ENCODE data around the gene FAR1. TPM values are rescaled to one million over a fixed set of nuclear protein-coding genes. Genes with fewer than 3 reads are reported as not detected.
"Not testable (repeated sequence)": the region's sequence is repeated elsewhere in the genome, so short reads cannot be mapped to it uniquely, and the experiment has no call there.

Gene FAR1, protein sequence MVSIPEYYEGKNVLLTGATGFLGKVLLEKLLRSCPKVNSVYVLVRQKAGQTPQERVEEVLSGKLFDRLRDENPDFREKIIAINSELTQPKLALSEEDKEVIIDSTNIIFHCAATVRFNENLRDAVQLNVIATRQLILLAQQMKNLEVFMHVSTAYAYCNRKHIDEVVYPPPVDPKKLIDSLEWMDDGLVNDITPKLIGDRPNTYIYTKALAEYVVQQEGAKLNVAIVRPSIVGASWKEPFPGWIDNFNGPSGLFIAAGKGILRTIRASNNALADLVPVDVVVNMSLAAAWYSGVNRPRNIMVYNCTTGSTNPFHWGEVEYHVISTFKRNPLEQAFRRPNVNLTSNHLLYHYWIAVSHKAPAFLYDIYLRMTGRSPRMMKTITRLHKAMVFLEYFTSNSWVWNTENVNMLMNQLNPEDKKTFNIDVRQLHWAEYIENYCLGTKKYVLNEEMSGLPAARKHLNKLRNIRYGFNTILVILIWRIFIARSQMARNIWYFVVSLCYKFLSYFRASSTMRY
- total RNA-seq: 58.0 and 63.9 TPM in 2 replicates
- long read RNA-seq, full-length matches to known transcripts: 49 of 81 reads
- long read RNA-seq, partial matches to known transcripts: 23 of 81 reads
- long read RNA-seq, other reads (novel, unspliced or antisense): 9 of 81 reads

DNA sequence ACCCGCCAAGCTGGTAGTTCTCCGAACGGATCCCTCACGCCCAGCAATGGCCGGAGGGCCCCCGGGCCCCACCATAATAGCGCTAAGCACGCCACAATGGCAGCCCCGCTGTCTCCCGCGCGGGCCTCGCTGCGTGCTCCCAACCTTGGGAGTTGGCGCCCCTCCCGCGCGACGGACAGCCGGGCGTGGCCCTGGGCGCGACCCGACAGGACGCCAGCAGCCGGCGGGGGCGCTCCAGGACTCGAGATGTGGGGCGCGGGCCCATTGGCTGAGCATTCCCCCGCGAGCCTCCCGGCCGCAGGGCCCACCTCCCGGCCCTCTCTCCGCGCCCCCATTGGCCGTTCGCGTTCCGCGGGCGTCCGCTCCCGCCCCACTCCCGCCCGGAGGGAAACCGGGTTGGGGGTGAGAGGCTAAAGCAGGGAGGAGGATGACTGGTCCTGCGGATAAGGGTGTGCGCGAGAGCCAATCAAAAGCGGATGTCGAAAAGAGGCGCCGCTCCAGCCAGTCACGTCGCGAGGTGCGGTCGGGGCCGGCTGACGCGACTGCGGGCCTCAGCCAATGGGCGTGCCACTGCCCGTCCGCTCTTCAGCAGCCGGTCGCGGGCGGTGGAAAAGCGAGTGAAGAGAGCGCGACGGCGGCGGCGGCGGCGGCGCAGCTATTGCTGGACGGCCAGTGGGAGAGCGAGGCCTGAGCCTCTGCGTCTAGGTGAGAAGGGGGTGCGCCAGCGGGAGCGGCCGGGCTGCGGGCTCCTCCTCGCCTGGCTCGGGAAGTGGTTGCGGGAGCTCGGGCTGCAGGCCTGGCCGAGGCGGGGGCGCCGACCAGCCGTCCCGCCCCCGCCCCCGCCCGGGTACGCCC, at the start of gene FAR1:
Gene FAR1 (plus strand): TSS at position 567 of the 855 bp plus-strand sequence. CDS start 26,098 bp downstream, outside the sequence.
- H3K4me1 Mint-ChIP-seq (ENCODE audit: low read depth): peaks cover 33% of the 10 kb centered on the region
- H3K27me3 Mint-ChIP-seq: peaks cover 22% of the 10 kb centered on the region
- TF ChIP-seq, protein P1, sequence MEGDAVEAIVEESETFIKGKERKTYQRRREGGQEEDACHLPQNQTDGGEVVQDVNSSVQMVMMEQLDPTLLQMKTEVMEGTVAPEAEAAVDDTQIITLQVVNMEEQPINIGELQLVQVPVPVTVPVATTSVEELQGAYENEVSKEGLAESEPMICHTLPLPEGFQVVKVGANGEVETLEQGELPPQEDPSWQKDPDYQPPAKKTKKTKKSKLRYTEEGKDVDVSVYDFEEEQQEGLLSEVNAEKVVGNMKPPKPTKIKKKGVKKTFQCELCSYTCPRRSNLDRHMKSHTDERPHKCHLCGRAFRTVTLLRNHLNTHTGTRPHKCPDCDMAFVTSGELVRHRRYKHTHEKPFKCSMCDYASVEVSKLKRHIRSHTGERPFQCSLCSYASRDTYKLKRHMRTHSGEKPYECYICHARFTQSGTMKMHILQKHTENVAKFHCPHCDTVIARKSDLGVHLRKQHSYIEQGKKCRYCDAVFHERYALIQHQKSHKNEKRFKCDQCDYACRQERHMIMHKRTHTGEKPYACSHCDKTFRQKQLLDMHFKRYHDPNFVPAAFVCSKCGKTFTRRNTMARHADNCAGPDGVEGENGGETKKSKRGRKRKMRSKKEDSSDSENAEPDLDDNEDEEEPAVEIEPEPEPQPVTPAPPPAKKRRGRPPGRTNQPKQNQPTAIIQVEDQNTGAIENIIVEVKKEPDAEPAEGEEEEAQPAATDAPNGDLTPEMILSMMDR (IDR thresholded peaks at IDR 0.05; ENCODE audit: unreplicated experiment): peak; percentile 66
- peaks cover 7% of the 10 kb centered on the region for H3K36me3 Mint-ChIP-seq (ENCODE audit: insufficient read depth)
- H3K4me3 Mint-ChIP-seq (ENCODE audit: low read depth): peak within 1 kb of the TSS; percentile 95
- peak within 1 kb of the TSS; percentile 97 for H3K27ac Mint-ChIP-seq
- no peaks in the 10 kb centered on the region for H3K9me3 Mint-ChIP-seq (ENCODE audit: low read depth)
- peak; percentile 97 for DNase-seq (ENCODE audit: low spot score, unreplicated experiment)

DNA sequence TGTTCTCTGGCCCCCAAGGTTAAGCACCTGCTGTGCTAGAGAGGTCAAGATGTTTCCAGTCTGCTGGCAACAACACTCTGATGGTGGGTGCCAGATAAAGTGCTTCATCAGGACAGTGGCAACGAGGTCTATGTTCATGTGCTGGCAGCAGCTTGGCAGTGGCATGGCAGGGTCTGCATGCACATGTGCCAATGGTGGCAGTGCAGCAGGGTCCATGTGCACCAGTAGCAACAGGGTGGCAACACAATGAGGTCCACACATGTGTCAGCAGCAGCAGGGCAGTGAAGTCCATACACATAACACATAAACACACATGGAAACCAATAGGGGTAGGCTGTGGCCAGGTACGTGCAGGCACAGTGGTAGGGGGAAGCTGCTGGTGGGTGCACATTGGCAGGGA, 48.4 kb upstream of the FAR1 start:
- H3K4me1 Mint-ChIP-seq (ENCODE audit: low read depth): no peaks in the 10 kb centered on the region
- H3K27ac Mint-ChIP-seq: no peak overlapping the region
- DNase-seq (ENCODE audit: low spot score, unreplicated experiment): no peak
- H3K27me3 Mint-ChIP-seq: no peaks in the 10 kb centered on the region
- TF ChIP-seq, protein P1 (IDR thresholded peaks at IDR 0.05; ENCODE audit: unreplicated experiment): no peak
- H3K9me3 Mint-ChIP-seq (ENCODE audit: low read depth): peaks cover 35% of the 10 kb centered on the region
- H3K4me3 Mint-ChIP-seq (ENCODE audit: low read depth): no peak overlapping the region
- peaks cover 3% of the 10 kb centered on the region for H3K36me3 Mint-ChIP-seq (ENCODE audit: insufficient read depth)

DNA sequence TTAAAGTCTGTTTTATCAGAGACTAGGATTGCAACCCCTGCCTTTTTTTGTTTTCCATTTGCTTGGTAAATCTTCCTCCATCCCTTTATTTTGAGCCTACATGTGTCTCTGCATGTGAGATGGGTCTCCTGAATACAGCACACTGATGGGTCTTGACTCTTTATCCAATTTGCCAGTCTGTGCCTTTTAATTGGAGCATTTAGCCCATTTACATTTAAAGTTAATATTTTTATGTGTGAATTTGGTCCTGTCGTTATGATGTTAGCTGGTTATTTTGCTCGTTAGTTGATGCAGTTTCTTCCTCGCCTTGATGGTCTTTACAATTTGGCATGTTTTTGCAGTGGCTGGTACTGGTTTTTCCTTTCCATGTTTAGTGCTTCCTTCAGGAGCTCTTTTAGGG, 41.6 kb upstream of the FAR1 start:
- H3K4me3 Mint-ChIP-seq (ENCODE audit: low read depth); DNase-seq (ENCODE audit: low spot score, unreplicated experiment); H3K9me3 Mint-ChIP-seq (ENCODE audit: low read depth); H3K36me3 Mint-ChIP-seq (ENCODE audit: insufficient read depth); H3K27ac Mint-ChIP-seq; H3K27me3 Mint-ChIP-seq; H3K4me1 Mint-ChIP-seq (ENCODE audit: low read depth): not testable (repeated sequence)

DNA sequence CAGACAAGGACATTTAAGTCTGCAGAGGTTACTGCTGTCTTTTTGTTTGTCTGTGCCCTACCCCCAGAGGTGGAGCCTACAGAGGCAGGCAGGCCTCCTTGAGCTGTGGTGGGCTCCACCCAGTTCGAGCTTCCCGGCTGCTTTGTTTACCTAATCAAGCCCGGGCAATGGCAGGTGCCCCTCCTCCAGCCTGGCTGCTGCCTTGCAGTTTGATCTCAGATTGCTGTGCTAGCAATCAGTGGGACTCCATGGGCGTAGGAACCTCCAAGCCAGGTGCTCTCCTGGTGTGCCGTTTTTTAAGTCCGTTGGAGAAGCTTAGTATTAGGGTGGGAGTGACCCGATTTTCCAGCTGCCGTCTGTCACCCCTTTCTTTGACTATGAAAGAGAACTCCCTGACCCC, 39.8 kb upstream of the FAR1 start:
- DNase-seq (ENCODE audit: low spot score, unreplicated experiment): not testable (repeated sequence)

DNA sequence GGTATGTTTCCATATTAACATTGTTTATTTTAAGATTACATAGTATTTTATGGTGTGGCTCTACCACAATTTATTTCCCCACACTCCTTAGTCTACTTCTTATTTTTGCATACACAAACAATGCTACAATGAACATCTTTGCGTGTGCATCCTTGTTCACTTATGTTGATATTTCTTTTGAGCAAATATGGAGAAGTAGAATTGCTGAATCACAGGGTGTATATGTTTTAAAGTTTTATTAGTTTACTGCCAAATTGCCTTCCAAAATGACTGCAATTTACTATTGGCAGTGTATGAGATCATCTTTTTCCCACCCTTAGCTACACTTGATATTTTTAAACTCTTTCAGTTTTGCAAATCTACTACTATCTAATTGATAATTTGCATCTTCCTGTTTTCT, 38.7 kb upstream of the FAR1 start:
- no peak overlapping the region for H3K4me3 Mint-ChIP-seq (ENCODE audit: low read depth)
- DNase-seq (ENCODE audit: low spot score, unreplicated experiment): no peak
- H3K36me3 Mint-ChIP-seq (ENCODE audit: insufficient read depth): no peaks in the 10 kb centered on the region
- TF ChIP-seq, protein P1 (IDR thresholded peaks at IDR 0.05; ENCODE audit: unreplicated experiment): no peak
- H3K4me1 Mint-ChIP-seq (ENCODE audit: low read depth): no peaks in the 10 kb centered on the region
- peaks cover 7% of the 10 kb centered on the region for H3K27me3 Mint-ChIP-seq
- H3K9me3 Mint-ChIP-seq (ENCODE audit: low read depth): peaks cover 10% of the 10 kb centered on the region
- no peak overlapping the region for H3K27ac Mint-ChIP-seq

More for the DNA sequence above, 39.8 kb upstream of the FAR1 start:
- not testable (repeated sequence) for H3K27me3 Mint-ChIP-seq; H3K36me3 Mint-ChIP-seq (ENCODE audit: insufficient read depth); H3K4me3 Mint-ChIP-seq (ENCODE audit: low read depth); H3K4me1 Mint-ChIP-seq (ENCODE audit: low read depth); H3K27ac Mint-ChIP-seq; H3K9me3 Mint-ChIP-seq (ENCODE audit: low read depth)

DNA sequence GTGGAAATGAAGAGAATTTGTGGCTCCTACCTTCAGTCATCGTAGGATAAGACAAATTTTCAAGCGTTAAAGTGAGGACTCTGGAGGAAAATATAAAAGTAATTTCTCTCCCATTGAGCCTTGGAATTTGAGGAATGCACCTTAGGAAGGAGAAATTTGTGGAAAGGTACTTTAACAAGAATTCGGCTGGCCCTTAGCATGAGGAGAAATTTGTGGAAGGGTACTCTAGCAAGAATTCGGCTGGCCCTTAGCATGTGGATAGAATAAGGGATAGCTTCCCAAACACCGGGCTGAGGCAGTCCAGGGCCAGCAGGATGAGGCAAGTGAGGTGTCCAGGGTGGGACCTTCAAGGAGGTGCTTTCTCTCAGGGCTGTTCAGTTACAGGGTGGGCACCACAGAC, 33.2 kb upstream of the FAR1 start:
- Mint-ChIP-seq H3K4me3 (ENCODE audit: low read depth) (no peak overlapping the region), H3K27ac (no peak overlapping the region), H3K36me3 (ENCODE audit: insufficient read depth) (no peaks in the 10 kb centered on the region), H3K9me3 (ENCODE audit: low read depth) (peaks cover 17% of the 10 kb centered on the region), H3K27me3 (peaks cover 11% of the 10 kb centered on the region), H3K4me1 (ENCODE audit: low read depth) (no peaks in the 10 kb centered on the region)
- no peak for DNase-seq (ENCODE audit: low spot score, unreplicated experiment)
- TF ChIP-seq, protein P1 (IDR thresholded peaks at IDR 0.05; ENCODE audit: unreplicated experiment): no peak
